Lower leg skin (tissue), 3 donors: ENCODE results near the gene JPH3.

Experiments used
- CTCF ChIP-seq, 3 donors: fragments of 450-650 bp; IDR thresholded peaks; one replicate each; pipeline ENCODE4 v1.5.1; 2016; ENCODE audit warnings: antibody characterized with exemption in 3 of 3, mild to moderate bottlenecking in 3 of 3, moderate library complexity in 2 of 3
- POLR2A ChIP-seq, 2 donors: fragments of 450-650 bp; IDR thresholded peaks; one replicate each; pipeline ENCODE4 v1.6.1; 2016 to 2017; ENCODE audit warnings: antibody characterized with exemption in 2 of 2, mild to moderate bottlenecking in 1 of 2, moderate library complexity in 1 of 2

GRCh38 chr16:87628246-87628923 is 26.1 kb downstream of the JPH3 start:
- TF ChIP-seq CTCF (IDR thresholded peaks at IDR 0.05) (no peak), POLR2A (IDR thresholded peaks at IDR 0.05) (no peak)
